Pancreas (tissue), 10 donors: ENCODE results near the gene ZNF264. TPM values are rescaled to one million over a fixed set of nuclear protein-coding genes. Genes with fewer than 3 reads are reported as not detected.
A peak's percentile ranks its signal among the peaks of the same experiment; 100 is the strongest.

Experiments
- ATAC-seq, 4 donors: fragments of 200-7000 bp; cut with Tn5 transposase; one replicate each; pipeline versions ENCODE4 v1.8.0 to v1.9.1; 2020; ENCODE audit warnings: mild to moderate bottlenecking in 4 of 4, moderate library complexity in 4 of 4
- DNase-seq, 6 donors: peaks; one replicate each; pipeline ENCODE4 v3.0.0-alpha.2; 2020
- FAIRE-seq: peaks from 2 replicates; lab custom pipeline; 2012; peaks lifted over from hg19 to GRCh38; lab: Jason Lieb, UNC
- H3K27ac ChIP-seq, 4 donors: fragments of 200-600 bp; sonication (generic); 1 replicate in 3 of 4; 2 replicates in 1 of 4; pipeline versions ENCODE4 v1.5.0 to v1.8.0; 2020
- H3K27me3 ChIP-seq, 4 donors: fragments of 200-600 bp; one replicate each; pipeline ENCODE4 v1.8.0; 2021
- H3K36me3 ChIP-seq, 3 donors: fragments of 200-600 bp; sonication (generic) in 1 of 3; one replicate each; pipeline versions ENCODE4 v1.5.0 to v1.8.0; 2020 to 2021
- H3K4me1 ChIP-seq, 3 donors: fragments of 200-600 bp; one replicate each; pipeline ENCODE4 v1.8.0; 2021
- H3K4me3 ChIP-seq, 4 donors: fragments of 200-600 bp; sonication (generic) in 2 of 4; one replicate each; pipeline versions ENCODE4 v1.5.0 to v1.8.0; 2020 to 2021
- H3K9me3 ChIP-seq, 4 donors: fragments of 200-600 bp; one replicate each; pipeline ENCODE4 v1.8.0; 2021
- CTCF ChIP-seq, 4 donors: fragments of 200-600 bp; sonication (generic) in 3 of 4; IDR thresholded peaks; one replicate each; pipeline versions ENCODE4 v1.5.0 to v1.8.0; 2021; ENCODE audit warnings: antibody characterized with exemption in 4 of 4
- WGBS, 2 donors: extraction: QIAGEN DNeasy Blood & Tissue Kit; methylation state at CpG; one replicate each; pipeline ENCODE4 v1.1.7; 2013; 5-methylcytosine and 5-hydroxymethylcytosine counted together
- intact Hi-C, 3 donors: fragments of 100-400 bp; cut with DNase I; formaldehyde crosslinking; loops; one replicate each; pipeline versions ENCODE4 v1.11.1 to v1.14.2; 2022
- polyA plus RNA-seq, 2 donors: library from polyadenylated mRNA; stranded (reverse); fragments of 200-250 nt; gene quantifications; one replicate each; pipeline ENCODE4 v1.2.3, GENCODE V29; 2013
- total RNA-seq, 6 donors: library from RNA; stranded (reverse); fragmentation: NEBNext Ultra II Directional in 4 of 6; extraction: Animal tissue kit (Norgen Biotek cat#: 25700) in 4 of 6; gene quantifications; one replicate each; pipeline versions ENCODE4 v1.2.1 to v1.2.4, GENCODE V29; 2021 to 2023
- donor health status: healthy with polysubstance abuse.
- donor health status: DM: no; HTN: no; CAD: no; lungs with moderate emphysema.
- donor health status: DM: no; HTN: no; CAD: no.
- donor health status: control.
- donor health status: control.
- donor health status: Bipolar disorder and iron deficiency.
- donor health status: DM: yes; HTN: yes; CAD: no.
- donor health status: DM: no; HTN: no; CAD: no.
- donor health status: DM: no; HTN: no; CAD: no.
- donor health status: DM: yes; HTN: yes; CAD: no.

Gene ZNF264
- total and polyA plus RNA-seq, 8 donors, result 4.7 to 28.0 (median 16.2) TPM

GRCh38 chr19:57241176-57241575 is 49.9 kb downstream of the ZNF264 start:
- ATAC-seq, result peak in 1 of 4 donors; percentile 1
- Histone ChIP-seq H3K4me1 (peaks cover 11 to 15% (median 14%) of the 10 kb centered on the region in 3 donors), H3K27ac (peak overlapping the region; percentile 64 to 82 (median 78)), H3K27me3 (no peaks in the 10 kb centered on the region), H3K9me3 (no peaks in the 10 kb centered on the region), H3K4me3 (peak overlapping the region; percentile 64 to 93 (median 84)), H3K36me3 (peaks cover 0 to 12% (median 0%) of the 10 kb centered on the region in 3 donors)
- no peak for TF ChIP-seq CTCF (IDR thresholded peaks at IDR 0.05)
- 4 to 8% methylated on average over 7 of the region's 7 CpGs for WGBS, 2 donors
- FAIRE-seq, result no peak
- intact Hi-C loops, result no loop called here
- no peak for DNase-seq

GRCh38 chr19:57242821-57243220 is 51.5 kb downstream of the ZNF264 start:
- intact Hi-C loops, result no loop called here
- peaks cover 0 to 24% (median 0%) of the 10 kb centered on the region in 3 donors for H3K36me3 ChIP-seq

GRCh38 chr19:57244513-57244912 is 53.2 kb downstream of the ZNF264 start:
- ATAC-seq (no peak), FAIRE-seq (no peak), DNase-seq (no peak)
- Histone ChIP-seq H3K36me3 (peaks cover 4 to 32% (median 6%) of the 10 kb centered on the region in 3 donors), H3K4me3 (no peak overlapping the region), H3K9me3 (no peaks in the 10 kb centered on the region), H3K27ac (no peak overlapping the region), H3K4me1 (peaks cover 11 to 15% (median 14%) of the 10 kb centered on the region in 3 donors), H3K27me3 (no peaks in the 10 kb centered on the region)
- 79 to 99% methylated on average over 5 of the region's 5 CpGs for WGBS, 2 donors
- no peak for TF ChIP-seq CTCF (IDR thresholded peaks at IDR 0.05)
- intact Hi-C loops, result no loop called here

More at GRCh38 chr19:57242821-57243220, 51.5 kb downstream of the ZNF264 start:
- Histone ChIP-seq H3K4me1 (peaks cover 11 to 15% (median 14%) of the 10 kb centered on the region in 3 donors), H3K27ac (no peak overlapping the region), H3K4me3 (no peak overlapping the region), H3K9me3 (no peaks in the 10 kb centered on the region), H3K27me3 (no peaks in the 10 kb centered on the region)
- DNase-seq (no peak), FAIRE-seq (no peak), ATAC-seq (no peak)
- TF ChIP-seq CTCF (IDR thresholded peaks at IDR 0.05), result no peak
- 92 to 93% methylated on average over 5 of the region's 5 CpGs for WGBS, 2 donors

GRCh38 chr19:57245066-57245465 is 53.8 kb downstream of the ZNF264 start:
- Histone ChIP-seq H3K36me3 (peaks cover 4 to 32% (median 6%) of the 10 kb centered on the region in 3 donors), H3K4me3 (no peak overlapping the region), H3K27ac (no peak overlapping the region), H3K27me3 (no peaks in the 10 kb centered on the region), H3K4me1 (peaks cover 11 to 15% (median 14%) of the 10 kb centered on the region in 3 donors), H3K9me3 (no peaks in the 10 kb centered on the region)
- 95 to 96% methylated on average over 5 of the region's 5 CpGs for WGBS, 2 donors
- FAIRE-seq (no peak), ATAC-seq (no peak), DNase-seq (no peak)
- intact Hi-C loops, result no loop called here
- TF ChIP-seq CTCF (IDR thresholded peaks at IDR 0.05), result no peak

- WGBS, 2 donors, result 87 to 90% methylated on average over 6 of the region's 6 CpGs
- ATAC-seq (no peak), FAIRE-seq (no peak), DNase-seq (no peak)
- Histone ChIP-seq H3K9me3 (no peaks in the 10 kb centered on the region), H3K27me3 (no peaks in the 10 kb centered on the region), H3K27ac (no peak overlapping the region), H3K36me3 (peaks cover 4 to 39% (median 6%) of the 10 kb centered on the region in 3 donors), H3K4me1 (peaks cover 11 to 15% (median 14%) of the 10 kb centered on the region in 3 donors), H3K4me3 (no peak overlapping the region)
- intact Hi-C loops, result no loop called here
- no peak for TF ChIP-seq CTCF (IDR thresholded peaks at IDR 0.05)
Measured at GRCh38 chr19:57245959-57246358, 54.7 kb downstream of the ZNF264 start.
